Lung (tissue), 12 donors: ENCODE data around the gene RRAGC. TPM values are rescaled to one million over a fixed set of nuclear protein-coding genes. Genes with fewer than 3 reads are reported as not detected.

ENCODE experiments used
- ATAC-seq: fragments of 200-7000 bp; cut with Tn5 transposase; one replicate; pipeline ENCODE4 v1.9.1; 2020; ENCODE audit warnings: moderate number of reproducible peaks; ENCODE audit not compliant: insufficient read depth, low FRiP score
- DNase-seq, 3 donors: peaks; one replicate each; pipeline ENCODE4 v3.0.0-alpha.2; 2013 to 2017
- H3K27ac ChIP-seq, 2 donors: one replicate each; pipeline ENCODE4 v1.5.1; 2013; ENCODE audit warnings: mild to moderate bottlenecking in 2 of 2, moderate library complexity in 2 of 2, control low read depth in 1 of 2, inconsistent platforms in 1 of 2, low read depth in 1 of 2, low read length in 1 of 2
- H3K27me3 ChIP-seq, 3 donors: one replicate each; pipeline ENCODE4 v1.5.1; 2013; ENCODE audit warnings: low read length in 2 of 3; ENCODE audit not compliant: control insufficient read depth in 3 of 3, insufficient read depth in 3 of 3
- H3K36me3 ChIP-seq, 4 donors: one replicate each; pipeline ENCODE4 v1.5.1; 2013; ENCODE audit warnings: low read length in 4 of 4, mild to moderate bottlenecking in 1 of 4, moderate library complexity in 1 of 4; ENCODE audit not compliant: control insufficient read depth in 4 of 4, insufficient read depth in 4 of 4
- H3K4me1 ChIP-seq, 5 donors: one replicate each; pipeline ENCODE4 v1.5.1; 2013; ENCODE audit warnings: low read length in 5 of 5, mild to moderate bottlenecking in 2 of 5, moderate library complexity in 1 of 5; ENCODE audit not compliant: control insufficient read depth in 5 of 5, insufficient read depth in 5 of 5
- H3K4me3 ChIP-seq: one replicate; pipeline ENCODE4 v1.5.1; 2013; ENCODE audit warnings: mild to moderate bottlenecking, control low read depth, moderate library complexity
- H3K9ac ChIP-seq, 2 donors: one replicate each; pipeline ENCODE4 v1.5.1; 2013; ENCODE audit warnings: low read length in 2 of 2, control low read depth in 1 of 2; ENCODE audit not compliant: insufficient read depth in 1 of 2
- H3K9me3 ChIP-seq, 4 donors: one replicate each; pipeline ENCODE4 v1.5.1; 2013; ENCODE audit warnings: low read length in 3 of 4, mild to moderate bottlenecking in 1 of 4, moderate library complexity in 1 of 4; ENCODE audit not compliant: control insufficient read depth in 4 of 4, insufficient read depth in 3 of 4
- CTCF ChIP-seq: IDR thresholded peaks from 2 replicates; pipeline ENCODE4 v1.5.1; 2012; ENCODE audit warnings: mild to moderate bottlenecking; ENCODE audit errors: control extremely low read depth, extremely low read depth
- WGBS, 2 donors: extraction: QIAGEN DNeasy Blood & Tissue Kit; methylation state at CpG; one replicate each; pipeline ENCODE4 v1.1.7; 2013; 5-methylcytosine and 5-hydroxymethylcytosine counted together
- polyA plus RNA-seq, 2 donors: library from polyadenylated mRNA; stranded (reverse); fragments of 200-250 nt; gene quantifications; one replicate each; pipeline ENCODE4 v1.2.1, GENCODE V29; 2013
- total RNA-seq, 2 donors: library from RNA; depleted of rRNA in 1 of 2; stranded (reverse); fragments of >200 nt in 1 of 2; gene quantifications; one replicate each; pipeline ENCODE4 v1.2.1, GENCODE V29; 2014 to 2021
- donor health status: control.
- donor health status: control.
- donor health status: Bipolar disorder and iron deficiency.
- donor health status: healthy.
- donor health status: DM: yes; HTN: yes; CAD: no.

RRAGC gene
- total and polyA plus RNA-seq, 4 donors, result 13.0 to 32.1 (median 27.0) TPM

GRCh38 chr1:38815903-38816627 is 43.5 kb downstream of the RRAGC start:
- no peak overlapping the region for H3K9ac ChIP-seq
- WGBS, 2 donors, result 8 to 21% methylated on average over 36 of the region's 36 CpGs
- peak; percentile 50 to 68 (median 66) for DNase-seq
- peaks cover 0 to 6% (median 0%) of the 10 kb centered on the region in 4 donors for H3K9me3 ChIP-seq
- peaks cover 0 to 15% (median 6%) of the 10 kb centered on the region in 5 donors for H3K4me1 ChIP-seq
- ATAC-seq, result no peak
- no peak overlapping the region for H3K4me3 ChIP-seq
- no peak for TF ChIP-seq CTCF
- no peak overlapping the region for H3K27ac ChIP-seq
- H3K36me3 ChIP-seq, result no peaks in the 10 kb centered on the region
- H3K27me3 ChIP-seq, result peaks cover 0 to 69% (median 37%) of the 10 kb centered on the region in 3 donors

GRCh38 chr1:38814984-38815464 is 44.5 kb downstream of the RRAGC start:
- 73 to 79% methylated on average over 1 of the region's 1 CpG for WGBS, 2 donors
- Histone ChIP-seq H3K27me3 (peaks cover 0 to 62% (median 37%) of the 10 kb centered on the region in 3 donors), H3K36me3 (no peaks in the 10 kb centered on the region), H3K27ac (no peak overlapping the region), H3K4me3 (no peak overlapping the region), H3K9me3 (peaks cover 0 to 6% (median 0%) of the 10 kb centered on the region in 4 donors), H3K4me1 (peaks cover 0 to 15% (median 6%) of the 10 kb centered on the region in 5 donors), H3K9ac (no peak overlapping the region)
- TF ChIP-seq CTCF, result no peak
- ATAC-seq, result no peak
- DNase-seq, result no peak

- Histone ChIP-seq H3K27ac (no peak overlapping the region), H3K9ac (no peak overlapping the region), H3K4me1 (peaks cover 0 to 15% (median 6%) of the 10 kb centered on the region in 5 donors), H3K4me3 (no peak overlapping the region), H3K9me3 (peaks cover 0 to 6% (median 0%) of the 10 kb centered on the region in 4 donors), H3K36me3 (no peaks in the 10 kb centered on the region), H3K27me3 (peaks cover 0 to 59% (median 37%) of the 10 kb centered on the region in 3 donors)
- no peak for DNase-seq
- 64% methylated on average over 7 of the region's 7 CpGs for WGBS, 2 donors
- no peak for ATAC-seq
- TF ChIP-seq CTCF, result no peak
Measured at GRCh38 chr1:38814444-38814983, 45.1 kb downstream of the RRAGC start.
